ENCODE data around the gene TREM2. TPM values are rescaled to one million over a fixed set of nuclear protein-coding genes. Genes with fewer than 3 reads are reported as not detected.

TREM2 gene
- total RNA-seq, 3 donors from 2014 or later, result 0.29 to 1.3 (median 0.67) TPM

GRCh38 chr6:41187924-41188886 lies 25.3 kb upstream of the TREM2 start:
- Histone ChIP-seq H3K9me3 (peaks cover 2% of the 10 kb centered on the region), H3K36me3 (ENCODE audit: low read depth) (no peaks in the 10 kb centered on the region), H3K4me3 (no peak overlapping the region), H3K4me1 (ENCODE audit: low read depth) (no peaks in the 10 kb centered on the region)
- intact Hi-C loops (cut with DNase I, micrococcal nuclease), result no loop called here
- TF ChIP-seq CTCF (IDR thresholded peaks at IDR 0.05), result no peak
- ATAC-seq, result no peak
- DNase-seq, result no peak

GRCh38 chr6:41186031-41186562 lies 23.2 kb upstream of the TREM2 start:
- intact Hi-C loops (cut with DNase I, micrococcal nuclease), result no loop called here
- no peak overlapping the region for H3K4me3 ChIP-seq
- ATAC-seq, result peak; percentile 7

GRCh38 chr6:41184761-41185160 lies 21.8 kb upstream of the TREM2 start:
- intact Hi-C loops (cut with DNase I, micrococcal nuclease), result no loop called here
- ATAC-seq (no peak), DNase-seq (no peak)

More at GRCh38 chr6:41186031-41186562, 23.2 kb upstream of the TREM2 start:
- TF ChIP-seq CTCF (IDR thresholded peaks at IDR 0.05), result no peak
- Histone ChIP-seq H3K9me3 (peaks cover 2% of the 10 kb centered on the region), H3K4me1 (ENCODE audit: low read depth) (no peaks in the 10 kb centered on the region), H3K36me3 (ENCODE audit: low read depth) (no peaks in the 10 kb centered on the region)
- no peak for DNase-seq

GRCh38 chr6:41182069-41183034 lies 19.4 kb upstream of the TREM2 start:
- H3K9me3 ChIP-seq, result no peaks in the 10 kb centered on the region
- no peaks in the 10 kb centered on the region for H3K4me1 ChIP-seq (ENCODE audit: low read depth)
- intact Hi-C loops (cut with DNase I, micrococcal nuclease), result no loop called here
- DNase-seq (peak in 1 of 3 donors; percentile 63), ATAC-seq (peak; percentile 82)
- H3K36me3 ChIP-seq (ENCODE audit: low read depth), result no peaks in the 10 kb centered on the region
- peak; percentile 25 for TF ChIP-seq CTCF (IDR thresholded peaks at IDR 0.05)
- no peak overlapping the region for H3K4me3 ChIP-seq

More at GRCh38 chr6:41184761-41185160, 21.8 kb upstream of the TREM2 start:
- Histone ChIP-seq H3K9me3 (peaks cover 2% of the 10 kb centered on the region), H3K36me3 (ENCODE audit: low read depth) (no peaks in the 10 kb centered on the region), H3K4me1 (ENCODE audit: low read depth) (no peaks in the 10 kb centered on the region), H3K4me3 (no peak overlapping the region)
- TF ChIP-seq CTCF (IDR thresholded peaks at IDR 0.05), result no peak

GRCh38 chr6:41181566-41181965 lies 18.6 kb upstream of the TREM2 start:
- intact Hi-C loops (cut with DNase I, micrococcal nuclease), result no loop called here
- ATAC-seq, result no peak

More at GRCh38 chr6:41181566-41181965, 18.6 kb upstream of the TREM2 start:
- Histone ChIP-seq H3K36me3 (ENCODE audit: low read depth) (no peaks in the 10 kb centered on the region), H3K4me3 (no peak overlapping the region), H3K4me1 (ENCODE audit: low read depth) (no peaks in the 10 kb centered on the region), H3K9me3 (no peaks in the 10 kb centered on the region)
- DNase-seq, result no peak
- TF ChIP-seq CTCF (IDR thresholded peaks at IDR 0.05), result no peak

Measured in mucosa of descending colon (tissue), 3 donors.